Fibroblast of skin of left biceps (primary cell): ENCODE results near the gene FUT2.

Source experiments
- DNase-seq, 2 experiments: peaks; one replicate each; pipeline ENCODE4 v3.0.0-alpha.2; 2013; ENCODE audit warnings: low read depth in 2 of 2

Gene FUT2

DNA sequence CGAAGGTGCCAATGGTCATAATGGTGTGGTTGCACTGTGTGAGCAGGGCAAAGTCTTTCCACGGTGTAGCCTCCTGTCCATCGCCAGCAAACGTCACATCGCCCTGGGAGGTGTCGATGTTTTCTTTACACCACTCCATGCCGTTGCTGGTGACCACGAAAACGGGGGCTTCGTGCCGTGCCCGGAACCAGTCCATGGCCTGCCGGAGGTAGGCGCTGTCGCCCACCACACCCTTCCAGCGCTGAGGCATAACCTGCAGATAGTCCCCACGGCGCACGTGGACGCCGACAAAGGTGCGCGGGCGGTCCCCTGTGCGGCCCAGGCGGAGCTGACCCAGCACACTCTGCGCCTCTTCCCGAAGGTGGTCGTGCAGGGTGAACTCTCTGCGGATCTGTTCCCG, 54.6 kb downstream of the FUT2 start:
- no peak for DNase-seq

DNA sequence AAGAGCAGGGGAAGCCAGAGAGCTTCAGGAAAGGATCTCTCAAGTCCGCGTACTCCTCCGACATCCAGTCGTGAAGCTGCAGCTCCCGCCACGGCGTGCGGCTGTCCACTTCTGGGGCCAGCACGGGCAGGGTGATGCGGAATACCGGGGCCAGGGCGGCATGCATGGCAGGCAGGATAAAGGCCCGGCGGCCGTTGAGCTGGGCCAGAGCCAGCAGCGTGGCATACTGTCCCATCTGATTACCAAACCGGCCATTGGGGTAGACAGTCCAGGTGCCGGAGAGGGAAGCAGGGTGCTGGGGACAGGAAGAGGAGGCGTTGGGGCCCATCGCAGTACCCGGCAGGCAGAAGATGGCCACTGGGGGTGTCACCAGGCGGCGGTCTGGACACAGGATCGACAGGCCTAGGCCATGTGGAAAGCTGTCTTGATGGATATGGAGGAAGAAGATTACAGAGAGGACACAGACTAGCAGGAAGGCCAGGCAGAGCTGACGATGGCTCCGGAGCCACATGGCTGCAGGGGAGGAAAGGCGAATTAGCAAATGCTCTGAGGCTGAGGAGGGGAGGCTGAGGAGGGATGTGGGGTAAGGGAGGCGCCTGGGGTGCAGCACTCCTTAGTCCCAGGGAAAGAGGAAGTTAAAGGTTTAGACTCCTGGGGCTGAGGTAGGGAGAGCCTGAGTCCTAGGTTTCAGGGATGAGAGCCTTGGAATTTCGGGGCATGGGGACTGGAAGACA, 55.2 kb downstream of the FUT2 start:
- no peak for DNase-seq

DNA sequence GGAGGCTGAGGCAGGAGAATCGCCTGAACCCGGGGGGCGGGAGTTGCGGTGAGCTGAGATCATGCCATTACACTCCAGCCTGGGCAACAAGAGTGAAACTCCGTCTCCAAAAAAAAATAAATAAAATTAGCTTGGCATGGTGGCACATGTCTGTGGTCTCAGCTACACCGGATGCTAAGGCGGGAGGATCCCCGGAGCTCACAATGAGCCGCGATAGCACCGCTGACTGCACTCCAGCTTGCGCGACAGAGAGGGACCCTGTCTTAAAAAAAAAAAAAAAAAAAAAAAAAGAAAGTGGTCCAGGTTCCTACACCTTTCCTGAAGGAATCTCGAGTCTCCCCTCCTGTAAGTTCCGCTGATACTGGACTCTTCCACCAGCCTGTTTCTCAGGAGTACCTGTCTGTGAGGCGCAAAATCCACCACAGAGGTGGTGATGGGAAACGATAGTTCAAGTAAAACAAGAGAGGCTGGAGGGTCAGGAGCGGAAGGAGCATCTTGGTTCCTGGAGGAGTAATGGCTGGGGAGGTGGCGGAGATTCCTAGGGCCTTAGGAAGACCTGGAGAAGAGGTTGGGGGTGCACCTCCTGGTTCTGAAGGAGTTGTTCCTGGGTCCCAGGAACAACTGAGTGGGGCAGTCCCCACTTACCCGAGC, 56.2 kb downstream of the FUT2 start:
- DNase-seq, result no peak

DNA sequence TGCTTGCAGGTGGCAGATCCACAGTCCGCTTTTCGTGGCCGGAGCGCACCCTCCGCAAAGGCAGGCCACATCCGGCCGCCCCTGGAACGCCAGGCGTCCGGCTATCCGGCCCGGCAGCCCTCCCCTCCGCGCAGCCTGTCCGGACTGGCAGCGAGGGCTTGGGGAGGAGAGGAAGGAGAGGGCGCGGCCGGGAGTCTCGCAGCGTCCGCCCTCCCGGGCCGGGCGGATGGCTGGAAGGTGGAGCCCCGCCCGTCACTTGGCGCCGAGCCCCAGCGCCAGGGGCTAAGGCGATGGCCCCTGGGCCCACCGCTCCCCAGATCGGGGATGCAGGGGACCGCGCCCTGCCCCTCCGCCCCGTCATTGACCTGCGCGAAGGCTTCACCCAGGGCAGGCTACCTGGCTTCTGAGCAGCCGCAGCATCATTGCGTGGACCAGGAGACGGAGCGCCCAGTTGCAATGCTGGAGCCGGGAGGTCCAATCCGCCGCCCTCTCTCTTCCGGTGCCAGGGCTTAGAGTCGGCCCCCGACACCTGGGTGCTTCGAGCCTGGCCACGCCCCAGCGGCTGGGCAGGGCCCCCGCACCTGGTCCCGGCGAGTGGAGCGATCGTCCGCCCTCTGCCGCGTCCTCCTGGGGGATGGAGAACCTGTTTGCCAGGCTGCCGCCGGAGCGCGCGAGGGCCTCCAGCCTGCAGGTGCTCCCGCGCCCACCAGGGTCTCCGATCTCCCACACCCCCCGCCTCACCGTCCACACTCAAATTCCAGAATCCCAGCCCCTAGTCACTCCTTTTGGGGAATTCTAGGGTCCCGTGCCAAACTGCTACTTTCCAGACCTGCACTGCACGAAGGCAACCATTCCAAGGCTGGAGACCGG, 57.0 kb downstream of the FUT2 start, which contains the start of gene FUT1:
Gene FUT1 (minus strand): TSS at position 146 of the 870 bp plus-strand sequence. CDS start 1,360 bp downstream, outside the sequence.
- DNase-seq, result no peak

DNA sequence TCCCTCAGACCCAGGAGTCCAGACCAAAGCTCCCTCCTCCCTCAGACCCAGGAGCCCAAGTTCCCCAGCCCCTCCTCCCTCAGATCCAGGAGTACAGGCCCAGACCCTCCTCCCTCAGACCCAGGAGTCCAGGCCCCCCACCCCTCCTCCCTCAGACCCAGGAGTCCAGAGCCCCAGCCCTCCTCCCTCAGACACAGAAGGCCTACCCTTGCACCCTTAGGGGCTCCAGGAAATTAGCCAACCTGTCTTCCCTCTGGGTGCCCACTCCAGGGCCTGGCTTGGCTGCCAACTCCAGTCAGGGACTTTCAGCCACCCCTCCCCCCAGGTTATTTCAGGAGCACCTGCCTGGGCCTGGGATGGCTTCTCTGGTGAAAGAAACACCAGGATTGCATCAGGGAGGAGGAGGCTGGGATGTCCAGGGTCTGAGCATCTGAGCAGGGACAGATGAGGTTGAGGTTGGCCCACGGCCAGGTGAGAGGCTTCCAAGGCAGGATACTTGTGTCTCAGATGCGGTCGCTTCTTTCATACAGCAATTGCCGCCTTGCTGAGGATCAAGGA, 59.4 kb downstream of the FUT2 start, which contains the start of gene FGF21:
Gene FGF21 (plus strand): TSS at position 441 of the 558 bp plus-strand sequence. CDS start 713 bp downstream, outside the sequence.
- DNase-seq, result no peak
